GM12801 (cell line): ENCODE measurements around the gene ABCA4.

Source experiments
- CTCF ChIP-seq: IDR thresholded peaks from one replicate; pipeline ENCODE4 v1.5.1; 2011; ENCODE audit warnings: control low read depth; ENCODE audit not compliant: insufficient read length; ENCODE audit errors: extremely low read depth

ABCA4 gene

GRCh38 chr1:94000510-94001282, 120.3 kb downstream of the ABCA4 start:
- no peak for TF ChIP-seq CTCF

- no peak for TF ChIP-seq CTCF
Measured at GRCh38 chr1:93999840-94000415, 121.0 kb downstream of the ABCA4 start.

- no peak for TF ChIP-seq CTCF
Measured at GRCh38 chr1:93997756-93998155, 123.2 kb downstream of the ABCA4 start.

GRCh38 chr1:93995837-93996536, 125.0 kb downstream of the ABCA4 start:
- no peak for TF ChIP-seq CTCF

- TF ChIP-seq CTCF: no peak
Measured at GRCh38 chr1:93993731-93994130, 127.2 kb downstream of the ABCA4 start.

- TF ChIP-seq CTCF: no peak
Measured at GRCh38 chr1:93992954-93993353, 128.0 kb downstream of the ABCA4 start.

- no peak for TF ChIP-seq CTCF
Measured at GRCh38 chr1:93992190-93992589, 128.8 kb downstream of the ABCA4 start.
